ENCODE data around the gene DENND4A. TPM values are rescaled to one million over a fixed set of nuclear protein-coding genes. Genes with fewer than 3 reads are reported as not detected.
"Not testable (repeated sequence)": the region's sequence is repeated elsewhere in the genome, so short reads cannot be mapped to it uniquely, and the experiment has no call there.

Gene DENND4A
- total and polyA plus RNA-seq, 8 donors: 20.6 to 26.3 (median 23.7) TPM

GRCh38 chr15:65811835-65812234 lies 19.7 kb upstream of the DENND4A start:
- DNase-seq (no peak), ATAC-seq (no peak)
- H3K9me3 ChIP-seq: peaks cover 0 to 11% of the 10 kb centered on the region in 2 donors
- intact Hi-C loops (cut with DNase I): no loop called here
- no peak overlapping the region for H3K27ac ChIP-seq
- H3K4me3 ChIP-seq: no peak overlapping the region
- TF ChIP-seq CTCF (IDR thresholded peaks at IDR 0.05): no peak
- H3K27me3 ChIP-seq: no peaks in the 10 kb centered on the region
- no peaks in the 10 kb centered on the region for H3K4me1 ChIP-seq
- no peaks in the 10 kb centered on the region for H3K36me3 ChIP-seq

GRCh38 chr15:65811011-65811733 lies 19.1 kb upstream of the DENND4A start:
- H3K27me3 ChIP-seq; H3K4me1 ChIP-seq; intact Hi-C loops (cut with DNase I); ATAC-seq; DNase-seq; H3K27ac ChIP-seq; H3K4me3 ChIP-seq; H3K36me3 ChIP-seq: not testable (repeated sequence)
- H3K9me3 ChIP-seq: peaks cover 0 to 11% of the 10 kb centered on the region in 2 donors

GRCh38 chr15:65806397-65806796 lies 14.3 kb upstream of the DENND4A start:
- peaks cover 0 to 30% of the 10 kb centered on the region in 2 donors for H3K4me1 ChIP-seq
- H3K4me3 ChIP-seq: no peak overlapping the region
- ATAC-seq (no peak), DNase-seq (no peak)
- H3K27me3 ChIP-seq: no peaks in the 10 kb centered on the region
- intact Hi-C loops (cut with DNase I): no loop called here
- H3K36me3 ChIP-seq: no peaks in the 10 kb centered on the region
- TF ChIP-seq CTCF (IDR thresholded peaks at IDR 0.05): no peak
- peaks cover 0 to 2% of the 10 kb centered on the region in 2 donors for H3K9me3 ChIP-seq
- H3K27ac ChIP-seq: no peak overlapping the region

- peak; percentile 49 for ATAC-seq
These were observed 13.1 kb upstream of the DENND4A start for GRCh38 chr15:65805019-65805745.

GRCh38 chr15:65804252-65804931 lies 12.3 kb upstream of the DENND4A start:
- Histone ChIP-seq H3K27me3 (no peaks in the 10 kb centered on the region), H3K36me3 (no peaks in the 10 kb centered on the region), H3K4me3 (no peak overlapping the region), H3K9me3 (no peaks in the 10 kb centered on the region), H3K4me1 (peaks cover 0 to 30% of the 10 kb centered on the region in 2 donors), H3K27ac (peak overlapping the region in 1 of 2 donors; percentile 31)
- intact Hi-C loops (cut with DNase I): no loop called here
- TF ChIP-seq CTCF (IDR thresholded peaks at IDR 0.05): no peak
- ATAC-seq (peak; percentile 76), DNase-seq (peak in 1 of 4 donors; percentile 48)

More at GRCh38 chr15:65805019-65805745, 13.1 kb upstream of the DENND4A start:
- Histone ChIP-seq H3K4me1 (peaks cover 0 to 30% of the 10 kb centered on the region in 2 donors), H3K36me3 (no peaks in the 10 kb centered on the region), H3K27me3 (no peaks in the 10 kb centered on the region), H3K27ac (peak overlapping the region in 1 of 2 donors; percentile 31), H3K9me3 (no peaks in the 10 kb centered on the region), H3K4me3 (no peak overlapping the region)
- intact Hi-C loops (cut with DNase I): no loop called here
- TF ChIP-seq CTCF (IDR thresholded peaks at IDR 0.05): no peak
- DNase-seq: no peak

Measured in left lung (tissue), 10 donors.